ENCODE measurements around the gene HSD17B14.
"Not testable (repeated sequence)": the region's sequence is repeated elsewhere in the genome, so short reads cannot be mapped to it uniquely, and the experiment has no call there.

HSD17B14 gene

DNA sequence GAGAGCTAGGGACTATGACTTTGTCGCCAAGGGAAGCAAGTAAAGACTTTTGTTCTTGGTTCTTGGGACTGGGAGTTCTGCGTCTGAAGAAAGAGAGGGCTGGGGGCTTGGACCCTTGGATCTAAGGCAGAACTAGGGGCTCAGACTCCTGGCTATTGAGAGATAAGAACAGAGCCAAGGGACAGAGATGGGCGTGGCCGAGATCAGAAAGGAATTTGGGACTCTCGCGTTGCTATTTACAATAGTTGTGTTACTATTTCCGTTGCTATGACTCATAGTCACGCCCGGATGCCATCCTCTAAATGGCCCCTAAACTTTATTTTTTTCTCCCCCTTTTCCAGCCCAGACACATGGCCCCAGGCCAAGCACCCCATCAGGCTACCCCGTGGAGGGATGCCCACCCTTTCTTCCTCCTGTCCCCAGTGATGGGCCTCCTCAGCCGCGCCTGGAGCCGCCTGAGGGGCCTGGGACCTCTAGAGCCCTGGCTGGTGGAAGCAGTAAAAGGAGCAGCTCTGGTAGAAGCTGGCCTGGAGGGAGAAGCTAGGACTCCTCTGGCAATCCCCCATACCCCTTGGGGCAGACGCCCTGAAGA is 36.7 kb upstream of the HSD17B14 start:
- H3K36me3 Mint-ChIP-seq, result peaks cover 40% of the 10 kb centered on the region
- H3K27me3 Mint-ChIP-seq, result peaks cover 20% of the 10 kb centered on the region
- H3K27ac Mint-ChIP-seq, result peak overlapping the region; percentile 99
- peak; percentile 90 for DNase-seq
- H3K4me1 Mint-ChIP-seq, result peaks cover 54% of the 10 kb centered on the region
- CTCF ChIA-PET, result interaction anchor here (0.6 to 1.8 kb wide), 3 partner anchors 37 to 98 kb away, joined by 3 to 11 read pairs (median 3); partner anchors contain the start of gene HSD17B14
- H3K9me3 Mint-ChIP-seq, result no peaks in the 10 kb centered on the region
- peak overlapping the region; percentile 98 for H3K4me3 Mint-ChIP-seq

DNA sequence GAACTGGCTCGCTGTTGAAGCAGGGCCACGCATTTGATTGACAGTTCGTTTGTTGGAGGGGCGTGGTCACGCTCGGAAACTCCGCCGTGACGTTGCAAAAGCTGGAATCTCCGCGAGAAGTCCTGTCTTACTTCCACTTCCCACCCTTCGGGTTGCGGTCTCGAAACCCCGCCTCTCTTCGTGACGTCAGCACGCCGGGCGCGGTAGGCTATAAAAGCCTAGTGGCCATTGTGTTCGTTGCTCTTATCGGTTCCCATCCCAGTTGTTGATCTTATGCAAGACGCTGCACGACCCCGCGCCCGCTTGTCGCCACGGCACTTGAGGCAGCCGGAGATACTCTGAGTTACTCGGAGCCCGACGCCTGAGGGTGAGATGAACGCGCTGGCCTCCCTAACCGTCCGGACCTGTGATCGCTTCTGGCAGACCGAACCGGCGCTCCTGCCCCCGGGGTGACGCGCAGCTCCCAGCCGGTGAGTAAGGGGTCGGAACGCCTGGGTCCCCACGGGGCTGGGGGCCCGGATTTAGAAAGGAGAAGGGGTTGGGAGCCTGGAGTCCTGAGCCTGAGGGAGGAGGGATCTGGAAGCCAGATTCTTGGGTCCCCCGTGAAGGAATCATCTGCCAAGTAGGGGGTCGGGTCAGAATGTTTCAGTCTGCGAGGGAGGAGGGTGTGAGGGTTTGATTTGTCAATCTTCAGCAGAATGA is 36.0 kb upstream of the HSD17B14 start, which contains the start of gene PPP1R15A:
Gene PPP1R15A (plus strand): TSS at position 240 of the 702 bp plus-strand sequence. CDS start 813 bp downstream, outside the sequence.
- peaks cover 26% of the 10 kb centered on the region for H3K27me3 Mint-ChIP-seq
- peaks cover 48% of the 10 kb centered on the region for H3K4me1 Mint-ChIP-seq
- DNase-seq, result peak; percentile 98
- CTCF ChIA-PET, result interaction anchor here (2.2 kb wide), 1 partner anchor 98 kb away, joined by 6 read pairs; no protein-coding TSS in a partner anchor
- peak within 1 kb of the TSS; percentile 99 for H3K27ac Mint-ChIP-seq
- H3K36me3 Mint-ChIP-seq, result peaks cover 35% of the 10 kb centered on the region
- peak within 1 kb of the TSS; percentile 98 for H3K4me3 Mint-ChIP-seq
- no peaks in the 10 kb centered on the region for H3K9me3 Mint-ChIP-seq

DNA sequence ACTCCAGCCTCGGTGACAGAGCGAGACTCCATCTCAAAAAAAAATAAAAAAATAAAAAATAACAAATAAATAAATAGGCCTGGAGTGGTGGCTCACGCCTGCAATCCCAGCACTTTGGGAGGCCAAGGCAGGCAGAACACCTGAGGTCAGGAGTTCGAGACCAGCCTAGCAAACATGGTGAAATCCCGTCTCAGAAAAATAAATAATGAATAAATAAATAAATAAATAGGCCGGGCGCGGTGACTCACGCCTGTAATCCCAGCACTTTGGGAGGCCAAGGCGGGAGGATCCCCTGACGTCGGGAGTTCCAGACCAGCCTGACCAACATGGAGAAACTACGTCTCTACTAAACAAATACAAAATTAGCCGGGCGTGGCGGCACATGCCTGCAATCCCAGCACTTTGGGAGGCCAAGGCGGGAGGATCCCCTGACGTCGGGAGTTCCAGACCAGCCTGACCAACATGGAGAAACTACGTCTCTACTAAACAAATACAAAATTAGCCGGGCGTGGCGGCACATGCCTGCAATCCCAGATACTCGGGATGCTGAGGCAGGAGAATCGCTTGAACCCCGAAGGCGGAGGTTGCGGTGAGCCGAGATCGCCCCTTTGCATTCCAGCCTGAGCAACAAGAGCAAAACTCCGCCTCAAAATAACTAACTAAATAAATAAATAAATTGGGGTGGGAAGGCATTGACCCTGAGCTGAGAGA is 35.3 kb upstream of the HSD17B14 start:
- Mint-ChIP-seq H3K36me3 (peaks cover 33% of the 10 kb centered on the region), H3K4me3 (peak overlapping the region; percentile 98), H3K27me3 (peaks cover 33% of the 10 kb centered on the region), H3K4me1 (peaks cover 43% of the 10 kb centered on the region), H3K27ac (peak overlapping the region; percentile 99)
- CTCF ChIA-PET, result interaction anchor here (2.2 kb wide), 1 partner anchor 99 kb away, joined by 6 read pairs; no protein-coding TSS in a partner anchor
- not testable (repeated sequence) for DNase-seq, H3K9me3 Mint-ChIP-seq

DNA sequence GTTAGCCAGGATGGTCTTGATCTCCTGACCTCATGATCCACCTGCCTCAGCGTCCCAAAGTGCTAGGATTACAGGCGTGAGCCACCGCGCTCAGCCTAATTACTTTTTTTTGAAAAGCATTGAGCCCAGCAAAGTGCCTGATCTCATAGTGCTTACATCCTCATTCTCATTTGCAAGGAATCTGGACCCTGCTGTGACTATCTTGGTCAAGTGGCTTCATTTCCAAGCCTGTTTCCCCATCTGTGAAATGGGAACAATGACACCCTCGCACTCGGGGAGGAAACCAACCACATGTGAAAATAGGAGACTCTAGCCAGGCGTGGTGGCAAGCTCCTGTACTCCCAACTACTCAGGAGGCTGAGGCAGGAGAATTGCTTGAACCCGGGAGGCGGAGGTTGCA is 33.8 kb upstream of the HSD17B14 start:
- Mint-ChIP-seq H3K27me3 (peaks cover 47% of the 10 kb centered on the region), H3K36me3 (peaks cover 23% of the 10 kb centered on the region), H3K9me3 (no peaks in the 10 kb centered on the region), H3K4me1 (peaks cover 27% of the 10 kb centered on the region), H3K27ac (no peak overlapping the region), H3K4me3 (no peak overlapping the region)
- DNase-seq, result no peak
- CTCF ChIA-PET, result no interaction called here

DNA sequence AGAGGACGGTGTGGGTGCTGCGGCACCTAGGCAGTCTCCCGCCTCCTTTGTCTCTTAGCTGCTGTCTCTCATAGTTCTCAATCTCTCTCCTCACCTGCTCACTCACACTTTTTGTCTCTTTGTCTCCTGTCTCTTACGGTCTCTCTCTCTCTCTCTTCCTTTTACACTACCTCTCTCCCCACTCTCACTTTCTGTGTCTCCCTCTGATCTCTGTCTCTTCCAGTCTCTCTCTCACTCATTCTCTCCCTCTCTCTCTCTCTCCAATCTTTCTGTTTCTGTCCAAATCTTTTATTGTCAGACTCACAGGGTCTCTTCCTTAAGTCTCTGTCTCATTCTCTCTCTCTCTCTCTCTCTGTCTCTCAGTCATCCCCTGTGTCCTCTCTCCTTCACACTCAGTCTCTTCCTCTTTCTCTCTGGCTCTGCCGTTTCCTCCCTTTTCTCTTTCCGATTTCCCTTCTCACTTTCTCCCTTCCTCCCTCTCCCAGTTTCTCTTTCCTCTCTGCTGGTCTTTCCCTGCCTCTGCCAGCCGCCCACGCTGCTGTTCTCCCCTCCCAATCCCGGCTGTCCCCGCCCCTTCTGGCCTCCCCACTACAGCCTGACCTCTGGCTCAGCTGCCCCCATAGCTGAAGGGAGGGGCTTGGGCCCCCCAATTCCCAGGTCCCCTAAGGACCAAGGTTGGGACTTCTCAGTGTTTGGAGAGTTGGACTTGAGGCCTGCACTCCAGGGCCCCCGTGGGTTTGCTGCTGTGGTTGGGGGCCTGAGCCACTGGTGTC is 32.0 kb upstream of the HSD17B14 start, which contains the start of gene PLEKHA4:
Gene PLEKHA4 (minus strand): TSS at position 504 of the 773 bp plus-strand sequence. CDS start 997 bp downstream, outside the sequence.
- Mint-ChIP-seq H3K27ac (no peak within 1 kb of the TSS), H3K4me3 (no peak within 1 kb of the TSS), H3K9me3 (no peaks in the 10 kb centered on the region), H3K27me3 (peaks cover 55% of the 10 kb centered on the region), H3K36me3 (peaks cover 8% of the 10 kb centered on the region), H3K4me1 (peaks cover 12% of the 10 kb centered on the region)
- no peak for DNase-seq
- CTCF ChIA-PET, result interaction anchor here (0.6 kb wide), 1 partner anchor 140 kb away, joined by 3 read pairs; no protein-coding TSS in a partner anchor

DNA sequence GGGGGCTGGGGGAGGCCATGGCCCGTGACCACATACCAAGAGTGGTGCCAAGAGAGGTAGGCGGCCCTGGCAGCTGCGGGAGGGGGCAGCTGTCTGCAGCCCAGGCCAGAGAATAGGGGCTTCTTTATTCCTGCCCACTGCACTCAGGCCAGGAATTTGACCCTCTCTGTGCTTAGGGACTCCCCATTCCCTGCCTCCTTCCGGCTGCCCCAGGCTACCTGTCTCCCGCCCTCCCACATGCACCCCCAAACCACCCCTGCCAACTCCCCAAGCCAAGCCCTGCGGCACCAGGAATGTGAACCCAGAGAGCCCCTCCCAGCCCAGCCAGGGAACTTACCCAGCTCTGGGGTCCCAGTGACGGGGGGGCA is 31.4 kb upstream of the HSD17B14 start:
- no peak overlapping the region for H3K27ac Mint-ChIP-seq
- peaks cover 59% of the 10 kb centered on the region for H3K27me3 Mint-ChIP-seq
- H3K9me3 Mint-ChIP-seq, result no peaks in the 10 kb centered on the region
- peaks cover 8% of the 10 kb centered on the region for H3K4me1 Mint-ChIP-seq
- no peak for DNase-seq
- peaks cover 3% of the 10 kb centered on the region for H3K36me3 Mint-ChIP-seq
- H3K4me3 Mint-ChIP-seq, result no peak overlapping the region
- CTCF ChIA-PET, result no interaction called here

DNA sequence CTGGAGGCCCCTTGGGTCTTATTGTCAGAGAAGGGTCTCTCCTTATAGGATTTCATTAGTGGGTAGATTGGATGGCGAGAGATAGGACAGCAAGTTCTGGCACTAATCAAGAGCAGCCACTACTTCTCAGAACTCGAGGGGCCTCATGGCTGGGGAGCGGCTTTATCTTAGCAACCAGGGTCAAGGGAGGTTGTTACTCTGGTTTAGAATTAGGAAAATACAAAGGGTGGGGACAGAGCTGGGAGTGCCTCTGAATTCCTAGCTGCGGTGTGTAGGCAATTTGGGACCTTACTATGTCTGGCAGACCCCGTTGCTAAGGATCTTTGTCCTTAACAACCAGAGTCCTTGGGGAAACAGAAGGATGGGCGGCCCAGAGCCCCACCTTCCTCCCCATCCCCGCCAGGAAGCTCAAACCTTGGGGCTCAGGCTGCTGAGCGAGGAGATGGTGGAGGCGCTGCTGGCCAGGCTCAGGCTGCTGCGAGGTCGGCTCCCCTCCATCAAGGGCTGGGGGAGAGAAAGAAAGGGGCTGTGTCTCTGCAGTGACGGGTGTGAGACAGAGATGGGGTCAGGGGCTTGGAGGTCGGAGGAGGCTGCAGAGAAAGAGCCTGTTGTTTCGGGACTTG is 30.9 kb upstream of the HSD17B14 start:
- Mint-ChIP-seq H3K9me3 (no peaks in the 10 kb centered on the region), H3K36me3 (no peaks in the 10 kb centered on the region), H3K27me3 (peaks cover 61% of the 10 kb centered on the region), H3K4me3 (no peak overlapping the region), H3K27ac (no peak overlapping the region), H3K4me1 (peaks cover 8% of the 10 kb centered on the region)
- DNase-seq, result no peak
- CTCF ChIA-PET, result no interaction called here

DNA sequence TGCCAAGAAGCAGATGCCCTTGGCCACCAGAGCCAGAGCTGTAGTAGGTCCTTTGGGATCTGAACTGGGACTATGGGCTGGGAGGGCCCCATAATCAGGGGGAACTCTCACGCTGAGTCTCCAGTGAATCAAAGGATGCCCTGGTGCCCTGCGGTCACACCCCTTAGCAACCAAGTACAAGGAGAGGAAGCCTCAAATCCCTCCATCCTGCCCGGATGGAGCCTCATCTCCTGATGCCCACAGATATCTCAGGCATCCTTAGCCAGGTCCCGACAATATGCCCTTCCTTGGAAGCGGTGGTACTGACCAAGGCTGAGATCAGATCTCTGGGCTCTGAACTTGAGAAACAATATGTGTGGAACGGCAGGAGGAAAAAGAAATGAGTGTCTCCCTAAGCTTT is 30.4 kb upstream of the HSD17B14 start:
- CTCF ChIA-PET, result no interaction called here
- Mint-ChIP-seq H3K36me3 (no peaks in the 10 kb centered on the region), H3K4me3 (no peak overlapping the region), H3K9me3 (no peaks in the 10 kb centered on the region), H3K4me1 (peaks cover 4% of the 10 kb centered on the region), H3K27ac (no peak overlapping the region), H3K27me3 (peaks cover 61% of the 10 kb centered on the region)
- DNase-seq, result no peak

DNA sequence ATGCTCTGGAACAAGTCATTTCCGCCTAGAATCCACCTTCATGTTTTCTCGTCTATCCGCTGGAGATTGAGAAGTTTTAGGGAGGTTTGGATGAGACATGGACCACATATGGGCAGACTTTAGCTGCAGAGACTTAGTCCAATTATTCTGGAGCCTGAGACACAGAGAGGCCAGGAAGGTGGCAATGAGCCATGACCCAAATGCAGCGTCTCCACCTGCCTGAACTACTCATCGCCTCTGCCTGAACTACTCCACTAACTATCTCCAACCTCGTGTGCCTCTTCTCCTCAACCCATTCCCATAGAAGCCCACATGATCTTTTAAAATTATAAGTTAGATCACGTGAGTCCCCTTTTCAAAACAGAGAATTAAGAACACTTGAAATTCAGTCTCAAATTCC is 26.5 kb upstream of the HSD17B14 start:
- no peak overlapping the region for H3K27ac Mint-ChIP-seq
- peaks cover 61% of the 10 kb centered on the region for H3K27me3 Mint-ChIP-seq
- H3K9me3 Mint-ChIP-seq, result no peaks in the 10 kb centered on the region
- CTCF ChIA-PET, result no interaction called here
- no peaks in the 10 kb centered on the region for H3K36me3 Mint-ChIP-seq
- H3K4me1 Mint-ChIP-seq, result peaks cover 9% of the 10 kb centered on the region
- no peak overlapping the region for H3K4me3 Mint-ChIP-seq
- no peak for DNase-seq

DNA sequence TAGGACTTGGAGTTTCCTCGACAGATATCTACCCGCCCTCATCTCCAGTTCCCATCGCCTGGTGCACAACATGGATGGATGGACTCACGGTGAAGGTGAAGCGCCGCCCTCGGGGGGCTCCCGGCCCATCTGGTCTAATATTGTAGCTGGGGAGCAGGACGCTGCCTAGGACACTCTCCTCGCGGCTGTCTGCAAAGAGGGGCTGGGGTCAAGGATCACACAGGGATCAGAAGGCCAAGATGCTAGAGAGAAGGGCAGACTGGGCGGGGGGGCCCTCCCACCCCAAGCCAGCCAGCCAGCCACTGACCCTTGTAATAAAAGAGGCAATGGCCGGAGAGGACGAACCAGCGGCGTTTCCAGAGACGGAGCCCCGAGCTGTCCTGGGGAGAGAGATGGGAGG is 25.0 kb upstream of the HSD17B14 start:
- Mint-ChIP-seq H3K9me3 (no peaks in the 10 kb centered on the region), H3K36me3 (no peaks in the 10 kb centered on the region), H3K4me3 (no peak overlapping the region), H3K4me1 (peaks cover 9% of the 10 kb centered on the region), H3K27ac (no peak overlapping the region), H3K27me3 (peaks cover 47% of the 10 kb centered on the region)
- no peak for DNase-seq
- CTCF ChIA-PET, result no interaction called here

DNA sequence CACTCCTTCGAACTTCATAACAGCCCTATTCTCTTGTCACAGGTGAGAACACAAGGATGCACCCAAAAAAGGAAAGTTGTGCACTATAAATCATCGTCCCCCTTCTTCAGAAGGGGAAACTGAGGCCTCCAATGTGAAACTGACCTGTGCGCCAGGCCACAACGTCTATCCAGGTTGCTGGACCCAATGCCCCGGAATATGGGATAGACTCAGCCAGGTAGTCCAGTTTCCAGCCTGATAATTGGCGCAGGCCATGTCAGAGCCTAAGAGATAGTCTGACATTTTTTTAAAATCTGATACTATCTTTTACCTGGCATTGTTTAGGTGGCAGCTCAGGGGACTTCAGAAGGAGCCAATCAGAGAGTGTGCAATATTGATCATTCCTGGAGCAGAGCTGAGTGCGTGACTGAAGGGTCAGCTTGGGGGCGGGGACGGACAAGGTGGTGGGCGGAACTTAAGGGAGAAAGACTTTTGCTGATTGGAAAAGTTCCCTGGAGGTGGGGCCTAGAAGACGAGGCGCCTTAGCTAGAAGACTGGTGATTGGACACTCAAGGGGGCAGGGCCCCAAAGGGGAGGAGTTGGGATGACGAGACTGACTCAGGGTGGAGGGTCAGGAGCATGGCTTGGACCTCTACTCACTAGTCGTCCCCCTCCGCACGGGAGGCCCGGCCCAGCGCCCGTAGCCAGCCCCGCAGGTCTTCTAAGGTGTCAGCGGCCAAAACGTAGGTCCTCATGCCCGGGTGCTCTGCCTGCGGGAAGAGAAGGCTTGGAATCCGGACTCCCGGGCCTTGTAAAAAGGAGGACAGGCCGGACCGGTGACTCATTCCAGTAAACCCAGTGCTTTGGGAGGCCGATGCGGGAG is 23.7 kb upstream of the HSD17B14 start:
- peaks cover 35% of the 10 kb centered on the region for H3K27me3 Mint-ChIP-seq
- H3K36me3 Mint-ChIP-seq, result no peaks in the 10 kb centered on the region
- H3K9me3 Mint-ChIP-seq, result no peaks in the 10 kb centered on the region
- CTCF ChIA-PET, result no interaction called here
- H3K4me3 Mint-ChIP-seq, result peak overlapping the region; percentile 63
- DNase-seq, result peak; percentile 51
- peaks cover 9% of the 10 kb centered on the region for H3K4me1 Mint-ChIP-seq
- H3K27ac Mint-ChIP-seq, result no peak overlapping the region

DNA sequence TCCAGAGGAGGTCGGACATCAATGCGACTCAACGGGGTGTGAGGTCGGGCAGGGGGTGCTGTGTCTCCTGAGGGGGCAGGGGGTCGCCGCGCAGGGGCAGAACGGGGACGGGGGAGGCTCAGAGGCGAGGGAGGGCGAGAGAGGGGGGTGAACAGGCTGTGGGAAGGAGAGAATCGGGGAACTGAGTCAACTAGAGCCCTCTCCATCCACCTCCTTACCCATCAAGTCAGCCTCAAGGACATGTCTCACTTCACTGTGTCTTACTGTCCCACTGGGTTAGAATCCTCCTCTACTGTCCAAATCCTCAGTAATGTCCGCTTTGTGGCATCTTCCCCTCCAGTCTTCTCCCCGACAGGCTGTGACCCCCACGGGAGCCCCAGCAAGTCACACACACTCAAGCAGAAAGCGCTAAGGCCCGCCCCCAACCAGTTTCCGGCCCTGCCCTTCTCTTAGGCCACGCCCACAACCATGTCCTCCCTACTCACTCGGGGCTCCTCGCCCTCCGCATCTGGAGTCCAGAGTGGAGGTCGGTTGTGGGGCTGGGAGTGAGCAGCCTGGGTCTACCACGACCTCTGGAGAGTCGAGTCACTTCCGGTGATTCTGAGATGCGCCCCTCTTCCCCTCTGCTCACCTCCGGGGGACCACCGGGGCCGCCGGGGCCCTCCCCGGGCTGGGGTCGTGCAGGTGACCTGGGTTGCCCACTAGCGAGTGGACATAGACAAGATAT is 22.9 kb upstream of the HSD17B14 start:
- Mint-ChIP-seq H3K4me3 (peak overlapping the region; percentile 98), H3K36me3 (no peaks in the 10 kb centered on the region)
- peak; percentile 91 for DNase-seq

More for the DNA sequence above, 22.9 kb upstream of the HSD17B14 start:
- Mint-ChIP-seq H3K27ac (peak overlapping the region; percentile 89), H3K4me1 (peaks cover 9% of the 10 kb centered on the region), H3K27me3 (peaks cover 31% of the 10 kb centered on the region), H3K9me3 (no peaks in the 10 kb centered on the region)
- CTCF ChIA-PET, result interaction anchor here (1.0 kb wide), 1 partner anchor 17 kb away, joined by 4 read pairs; no protein-coding TSS in a partner anchor

All from activated naive CD4-positive, alpha-beta T cell treated with anti-CD3 and anti-CD28 coated beads, Interleukin-2, amount 10 ng/mL, durations not matched to agents 7 days and 5 days (primary cell).